HEK293T (cell line): ENCODE results near the gene NOD2.

ENCODE experiments used
- CTCF ChIA-PET: fragments of 350-600 bp; formaldehyde crosslinking; extraction: SDS; loops from one replicate; lab custom pipeline; 2021; ENCODE audit warnings: antibody characterized with exemption, inconsistent platforms; lab: Yijun Ruan, JAX
- POLR2A ChIA-PET: fragments of 350-600 bp; formaldehyde crosslinking; extraction: SDS; loops from one replicate; lab custom pipeline; 2020; ENCODE audit warnings: antibody characterized with exemption, inconsistent platforms; lab: Yijun Ruan, JAX
- DNase-seq: peaks from one replicate; pipeline ENCODE4 v3.0.0; 2012; ENCODE audit warnings: mixed read lengths; ENCODE audit errors: extremely low spot score
- ARNT ChIP-seq: fragments of 450-650 bp; IDR thresholded peaks from 2 replicates; pipeline ENCODE4 v1.6.1; 2017; ENCODE audit warnings: mild to moderate bottlenecking
- BHLHE40 ChIP-seq: fragments of 450-650 bp; IDR thresholded peaks from 2 replicates; pipeline ENCODE4 v1.6.1; 2016; ENCODE audit warnings: mild to moderate bottlenecking, moderate library complexity, borderline replicate concordance
- CTBP1 ChIP-seq: fragments of 450-650 bp; IDR thresholded peaks from 2 replicates; pipeline ENCODE4 v1.6.1; 2016; ENCODE audit warnings: borderline replicate concordance
- ELF4 ChIP-seq: fragments of 450-650 bp; IDR thresholded peaks from 2 replicates; pipeline ENCODE4 v1.6.1; 2017; ENCODE audit warnings: antibody characterized with exemption
- FOXA1 ChIP-seq: fragments of 450-650 bp; IDR thresholded peaks from 2 replicates; pipeline ENCODE4 v1.6.1; 2016; ENCODE audit warnings: mild to moderate bottlenecking
- FOXK2 ChIP-seq: fragments of 450-650 bp; IDR thresholded peaks from 2 replicates; pipeline ENCODE4 v1.6.1; 2016; ENCODE audit warnings: mild to moderate bottlenecking
- FOXM1 ChIP-seq: fragments of 450-650 bp; IDR thresholded peaks from 2 replicates; pipeline ENCODE4 v1.6.1; 2017; ENCODE audit warnings: mild to moderate bottlenecking, borderline replicate concordance
- HDGF ChIP-seq: fragments of 450-650 bp; IDR thresholded peaks from 2 replicates; pipeline ENCODE4 v1.6.1; 2017; ENCODE audit warnings: antibody characterized with exemption, borderline replicate concordance
- L3MBTL2 ChIP-seq: fragments of 450-650 bp; conservative IDR thresholded peaks from 2 replicates; pipeline ENCODE4 v1.6.1; 2016; ENCODE audit warnings: mild to moderate bottlenecking
- LEF1 ChIP-seq: fragments of 450-650 bp; IDR thresholded peaks from 2 replicates; pipeline ENCODE4 v1.6.1; 2017; ENCODE audit warnings: mild to moderate bottlenecking, borderline replicate concordance
- NFRKB ChIP-seq: fragments of 450-650 bp; IDR thresholded peaks from 2 replicates; pipeline ENCODE4 v1.6.1; 2016; ENCODE audit warnings: mild to moderate bottlenecking, moderate library complexity
- PKNOX1 ChIP-seq: fragments of 450-650 bp; IDR thresholded peaks from 2 replicates; pipeline ENCODE4 v1.6.1; 2016
- SP1 ChIP-seq: fragments of 450-650 bp; IDR thresholded peaks from 2 replicates; pipeline ENCODE4 v1.6.1; 2017
- SUZ12 ChIP-seq: fragments of 450-650 bp; IDR thresholded peaks from 2 replicates; pipeline ENCODE4 v1.6.1; 2016; ENCODE audit warnings: mild to moderate bottlenecking
- TARDBP ChIP-seq: fragments of 450-650 bp; IDR thresholded peaks from 2 replicates; pipeline ENCODE4 v1.6.1; 2016
- ZNF384 ChIP-seq: fragments of 450-650 bp; IDR thresholded peaks from 2 replicates; pipeline ENCODE4 v1.6.1; 2016

NOD2 gene

DNA sequence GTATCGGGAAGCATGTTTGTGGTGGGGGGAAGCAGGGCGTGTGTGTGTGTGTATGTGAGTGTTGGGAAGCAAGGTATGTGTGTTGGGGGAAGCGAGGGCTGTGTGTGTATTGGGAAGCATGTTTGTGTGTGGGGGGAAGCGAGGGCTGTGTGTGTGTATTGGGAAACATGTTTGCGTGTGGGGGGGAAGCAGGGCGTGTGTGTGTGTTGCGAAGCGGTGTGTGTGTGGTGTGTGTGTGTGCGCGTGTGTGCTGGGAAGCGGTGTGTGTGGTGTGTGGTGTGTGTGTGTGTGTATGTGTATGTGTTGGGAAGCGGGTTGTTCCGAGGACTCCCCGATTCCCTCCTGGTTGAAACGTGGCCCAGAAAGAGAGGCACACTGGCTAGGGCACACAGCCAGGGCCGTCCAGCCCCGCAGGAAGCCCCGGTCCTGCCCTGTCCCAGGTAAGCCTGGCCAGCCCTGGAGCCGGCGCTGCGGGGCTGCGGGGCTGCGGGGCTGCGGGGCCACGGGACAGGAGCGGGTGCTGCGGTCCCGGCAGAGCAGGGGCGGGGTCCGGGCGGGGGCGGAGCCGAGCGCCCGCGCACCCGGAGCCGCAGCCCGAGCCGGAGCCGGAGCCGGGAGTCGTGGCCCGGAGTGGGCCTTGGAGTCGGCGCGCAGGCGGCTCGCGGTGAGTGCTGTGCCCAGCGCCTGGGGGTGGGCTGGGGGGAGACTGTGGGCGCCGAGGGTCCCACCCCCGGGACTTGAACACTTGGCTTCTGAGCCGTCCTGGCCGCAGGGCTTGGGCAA lies at the start of gene NOD2:
NOD2 (plus strand) TSS at position 608 of the 783 bp plus-strand sequence. CDS start 5,890 bp downstream, outside the sequence.
- no peak for TF ChIP-seq BHLHE40
- TF ChIP-seq SUZ12, result no peak
- TF ChIP-seq PKNOX1, result no peak
- no peak for TF ChIP-seq ELF4
- DNase-seq, result peak; percentile 68
- ChIA-PET CTCF (no interaction called here), POLR2A (no interaction called here)

DNA sequence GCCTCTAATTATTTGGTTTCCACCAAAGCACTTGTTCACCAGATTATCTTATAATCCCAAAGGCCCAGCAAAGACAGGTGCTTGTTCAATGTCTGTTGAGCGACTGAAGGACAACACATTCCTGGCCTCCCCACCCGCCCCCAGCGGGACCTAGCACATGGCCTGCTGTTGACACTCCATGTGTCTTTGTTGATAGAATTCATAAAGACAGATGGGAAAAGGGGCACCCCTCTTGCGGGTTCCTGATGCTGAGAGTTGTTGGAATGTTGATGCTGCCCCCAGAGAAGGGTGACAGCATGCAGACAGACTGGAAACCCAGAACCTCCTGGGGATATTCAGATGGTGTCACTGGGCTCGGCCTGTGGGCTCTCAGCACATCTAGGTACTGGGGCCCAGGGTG lies 49.2 kb upstream of the NOD2 start:
- POLR2A ChIA-PET, result no interaction called here
- CTCF ChIA-PET, result no interaction called here
- TF ChIP-seq FOXA1 (no peak), SP1 (no peak), BHLHE40 (no peak), CTBP1 (no peak), TARDBP (no peak), ELF4 (no peak), ARNT (no peak), HDGF (no peak), LEF1 (no peak), L3MBTL2 (no peak)
- no peak for DNase-seq

DNA sequence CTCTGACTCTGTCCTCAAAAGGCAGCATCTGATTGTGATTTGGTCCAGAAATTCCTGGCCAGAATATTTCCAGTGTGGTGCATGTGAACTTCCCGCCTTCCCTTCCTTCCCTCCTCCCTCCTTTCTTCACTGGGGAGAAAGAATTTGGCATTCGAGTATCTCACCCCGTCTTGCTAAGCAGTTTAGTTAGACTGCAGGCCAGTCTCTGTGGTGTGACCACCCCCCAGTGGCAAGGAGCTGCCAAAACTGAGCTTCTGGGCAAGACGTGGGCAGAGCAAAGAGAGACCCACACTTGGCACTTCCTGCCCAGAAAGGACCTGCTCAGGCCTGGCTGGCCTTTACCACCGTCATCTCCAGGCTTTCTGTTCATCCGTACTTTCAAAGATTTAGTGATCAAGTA lies 48.7 kb upstream of the NOD2 start:
- CTCF ChIA-PET, result no interaction called here
- POLR2A ChIA-PET, result no interaction called here
- DNase-seq, result no peak
- TF ChIP-seq HDGF (no peak), TARDBP (no peak), SUZ12 (no peak), BHLHE40 (no peak), ARNT (no peak), L3MBTL2 (no peak), NFRKB (no peak), FOXK2 (no peak), CTBP1 (no peak), ZNF384 (no peak), FOXM1 (no peak), SP1 (no peak), LEF1 (no peak), PKNOX1 (no peak), ELF4 (no peak), FOXA1 (no peak)

DNA sequence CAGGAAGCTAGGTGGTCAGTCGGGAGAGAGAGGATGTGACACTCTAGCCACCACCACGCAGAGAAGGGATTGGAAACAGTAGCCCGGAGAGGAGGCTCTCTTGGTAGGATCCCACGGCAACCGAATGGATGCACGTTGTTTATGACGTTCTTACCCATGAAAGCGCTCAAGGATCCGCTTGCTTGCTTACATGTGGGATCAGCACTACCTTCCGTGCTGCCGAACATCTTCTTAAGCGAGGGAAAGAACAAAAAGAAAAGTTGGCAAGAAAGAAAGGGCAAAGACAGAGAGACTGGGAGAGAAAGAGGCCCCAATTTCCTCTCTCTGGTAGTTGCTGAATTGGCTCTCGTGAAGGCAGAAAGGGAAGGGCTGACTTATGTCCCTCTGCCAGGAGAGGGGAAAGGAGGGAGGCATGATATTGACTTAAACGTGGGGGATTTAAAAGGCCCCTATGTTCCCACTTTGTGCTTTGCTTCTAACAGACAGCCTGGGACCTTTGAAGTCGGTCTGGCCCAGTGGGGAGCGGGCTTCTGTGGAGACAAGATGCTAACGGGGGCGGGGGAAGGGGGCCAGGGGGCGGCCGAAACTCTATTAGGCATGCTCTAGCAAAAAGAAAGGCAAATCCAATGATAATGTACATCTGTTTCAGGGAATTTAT lies 47.7 kb upstream of the NOD2 start:
- ChIA-PET CTCF (no interaction called here), POLR2A (no interaction called here)

DNA sequence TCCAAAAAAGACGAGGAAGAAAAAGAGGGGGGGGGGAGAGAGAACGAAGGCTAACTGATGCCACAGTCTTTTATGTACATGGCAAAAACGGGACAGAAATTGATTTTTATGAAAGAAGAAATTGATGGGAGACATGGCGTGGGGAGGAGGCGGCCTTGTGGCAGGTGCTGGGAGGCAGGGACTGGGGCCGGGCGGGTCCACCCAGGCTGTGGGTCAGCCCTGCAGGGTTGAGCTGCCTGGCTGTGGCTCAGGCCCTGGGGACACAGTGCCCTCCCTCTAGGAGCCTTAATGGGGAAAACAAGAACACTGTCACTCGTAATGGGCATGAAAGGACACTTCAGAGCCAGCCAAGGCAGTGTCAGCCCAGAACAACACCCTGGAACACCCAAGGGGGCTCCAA lies 47.1 kb upstream of the NOD2 start:
- TF ChIP-seq FOXK2 (no peak), NFRKB (no peak), ARNT (no peak), FOXM1 (no peak), CTBP1 (no peak), ELF4 (no peak)
- POLR2A ChIA-PET, result no interaction called here
- CTCF ChIA-PET, result no interaction called here
- DNase-seq, result no peak

More for the DNA sequence above, 47.7 kb upstream of the NOD2 start:
- no peak for DNase-seq
- TF ChIP-seq ARNT, result no peak
- TF ChIP-seq SP1, result no peak
- no peak for TF ChIP-seq FOXM1
- no peak for TF ChIP-seq ZNF384
- TF ChIP-seq PKNOX1, result no peak
- no peak for TF ChIP-seq FOXK2
- no peak for TF ChIP-seq ELF4
- TF ChIP-seq SUZ12, result no peak
- TF ChIP-seq BHLHE40, result no peak
- TF ChIP-seq L3MBTL2, result no peak
- no peak for TF ChIP-seq FOXA1
- TF ChIP-seq NFRKB, result no peak
- no peak for TF ChIP-seq LEF1
- no peak for TF ChIP-seq TARDBP
- no peak for TF ChIP-seq HDGF
- TF ChIP-seq CTBP1, result no peak
